Activated naive CD4-positive, alpha-beta T cell treated with Interleukin-2 at 50 U/mL for 16 hours (primary cell): ENCODE data around the gene TCF12.
"Not testable (repeated sequence)": the region's sequence is repeated elsewhere in the genome, so short reads cannot be mapped to it uniquely, and the experiment has no call there.

Experiments
- DNase-seq: peaks from one replicate; pipeline ENCODE4 v3.0.0-alpha.2; 2020

TCF12 gene

DNA sequence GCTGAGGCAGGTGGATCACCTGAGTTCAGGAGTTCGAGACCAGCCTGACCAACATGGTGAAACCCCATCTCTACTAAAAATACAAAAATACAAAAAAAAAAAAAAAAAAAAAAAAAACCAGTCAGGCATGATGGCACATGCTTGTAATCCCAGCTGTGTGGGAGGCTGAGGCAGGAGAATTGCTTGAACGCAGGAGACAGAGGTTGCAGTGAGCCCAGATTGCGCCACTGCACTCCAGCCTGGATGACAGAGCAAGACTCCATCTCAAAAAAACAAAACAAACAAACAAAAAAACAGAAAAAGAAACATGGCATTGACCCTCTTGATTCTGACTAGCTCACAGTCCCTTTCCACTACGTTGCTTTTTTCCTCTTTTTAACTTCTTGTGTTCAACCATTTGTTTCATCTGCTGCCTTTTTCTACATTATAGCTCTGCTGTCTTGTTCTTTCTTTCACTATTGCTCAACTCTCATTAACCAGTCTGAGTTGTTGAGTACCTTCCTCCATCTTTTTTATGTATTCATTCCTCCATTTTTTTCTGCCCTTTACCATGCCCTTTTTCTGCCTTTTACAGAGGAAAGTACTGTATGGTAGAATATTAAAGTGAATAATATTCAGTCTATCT is 179.6 kb downstream of the TCF12 start:
- not testable (repeated sequence) for DNase-seq

- DNase-seq = no peak
Measured at GRCh38 chr15:57098896-57099295, 180.5 kb downstream of the TCF12 start.

- no peak for DNase-seq
Measured at GRCh38 chr15:57100136-57100539, 181.7 kb downstream of the TCF12 start.

DNA sequence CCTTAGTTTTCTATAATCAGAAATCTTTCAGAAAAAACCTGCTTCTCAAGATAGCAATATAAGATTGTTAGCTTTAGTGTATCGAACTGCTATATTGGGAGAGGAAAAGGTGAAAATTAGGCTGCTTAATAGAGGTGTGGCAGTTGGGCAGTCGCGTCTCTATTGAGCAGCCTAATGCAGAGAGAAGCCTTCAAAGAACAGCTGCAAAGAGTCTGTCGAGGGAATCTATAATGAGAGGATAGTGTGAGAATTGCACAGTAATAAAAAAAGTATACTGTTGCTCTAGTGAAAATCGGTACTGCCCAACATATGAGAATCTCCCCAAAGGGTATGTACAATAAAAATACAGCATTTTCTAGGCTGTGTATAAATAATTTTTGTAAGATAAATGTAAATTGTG is 184.4 kb downstream of the TCF12 start:
- no peak for DNase-seq

DNA sequence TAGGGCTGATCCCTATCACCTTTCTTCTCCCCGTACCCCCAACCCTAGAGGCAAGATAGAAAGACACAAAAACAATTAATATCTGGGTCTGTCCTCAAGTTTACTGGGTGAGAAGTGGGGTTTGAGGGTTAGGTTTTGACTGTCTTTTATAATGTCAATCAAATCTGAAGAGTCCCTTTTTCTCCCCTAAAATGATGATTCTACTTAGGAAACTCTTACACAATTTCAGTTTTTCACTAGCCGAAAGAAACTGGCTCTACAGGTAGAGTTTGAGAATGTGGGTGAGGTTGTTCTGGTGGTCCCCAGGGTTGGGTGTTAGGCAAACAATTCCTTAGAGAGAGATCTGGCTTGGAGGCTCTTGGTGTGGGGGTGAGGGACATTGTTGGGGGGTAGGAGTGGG is 189.9 kb downstream of the TCF12 start:
- no peak for DNase-seq

DNA sequence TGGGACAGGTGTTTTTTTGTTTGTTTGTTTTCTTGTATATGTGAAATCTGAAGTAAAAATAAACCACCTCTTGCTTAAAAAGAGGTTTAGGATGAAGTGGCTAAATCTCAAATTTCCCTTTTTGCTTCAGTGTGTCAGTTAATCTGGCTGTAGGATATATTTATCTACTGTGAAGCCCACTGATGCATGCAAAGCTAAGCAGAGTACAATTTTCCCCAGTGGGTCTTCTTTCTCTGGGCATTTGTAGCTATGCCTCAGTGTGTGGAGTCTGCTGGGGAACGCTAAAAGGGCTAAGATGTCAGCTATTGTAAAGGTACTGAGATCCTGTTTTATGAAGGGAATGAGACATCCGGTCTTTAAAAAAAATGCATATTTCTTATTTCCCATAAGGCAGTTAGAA is 190.6 kb downstream of the TCF12 start:
- DNase-seq = no peak

- no peak for DNase-seq
Measured at GRCh38 chr15:57111002-57111401, 192.6 kb downstream of the TCF12 start.

GRCh38 chr15:57112178-57112577 is 193.7 kb downstream of the TCF12 start:
- no peak for DNase-seq

GRCh38 chr15:57114070-57114469 is 195.6 kb downstream of the TCF12 start:
- no peak for DNase-seq

DNA sequence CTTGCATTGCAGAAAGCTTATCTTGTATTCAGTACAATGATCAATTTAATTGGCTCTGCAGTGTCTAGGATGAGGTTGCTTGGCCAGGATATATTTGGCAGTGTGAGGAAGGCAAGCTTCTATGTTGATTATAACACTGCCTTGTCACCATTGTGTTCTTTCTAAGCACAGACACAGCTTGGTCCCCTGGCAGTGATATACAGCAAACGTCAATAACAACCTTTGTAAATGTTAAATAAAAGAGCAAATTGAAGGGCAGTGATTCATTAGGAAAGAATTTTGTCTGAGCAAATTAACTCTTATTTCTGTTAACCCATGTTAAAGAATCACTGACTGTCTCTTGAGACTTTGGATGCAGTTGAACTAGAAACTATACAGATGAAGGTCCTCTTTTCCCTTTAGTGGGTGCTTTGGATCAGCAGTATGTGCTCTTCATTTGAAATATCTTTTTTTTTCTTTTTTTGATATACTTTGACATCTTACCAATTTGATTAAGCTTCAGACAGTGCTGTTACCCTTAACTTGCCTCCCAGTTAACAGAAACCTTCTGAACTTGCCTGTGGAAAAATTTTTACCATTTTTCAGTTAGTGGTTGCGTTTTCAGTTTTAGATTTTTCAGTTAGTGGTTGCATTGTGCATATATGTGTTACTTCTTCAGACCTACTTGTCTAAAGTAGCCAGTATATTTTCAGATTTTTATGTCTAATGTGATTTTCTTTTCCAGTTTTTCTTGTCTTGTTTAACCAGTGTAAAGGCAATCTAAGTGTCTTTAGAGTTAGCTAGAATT is 199.8 kb downstream of the TCF12 start:
- DNase-seq = no peak

GRCh38 chr15:57122080-57122840 is 203.8 kb downstream of the TCF12 start:
- no peak for DNase-seq

DNA sequence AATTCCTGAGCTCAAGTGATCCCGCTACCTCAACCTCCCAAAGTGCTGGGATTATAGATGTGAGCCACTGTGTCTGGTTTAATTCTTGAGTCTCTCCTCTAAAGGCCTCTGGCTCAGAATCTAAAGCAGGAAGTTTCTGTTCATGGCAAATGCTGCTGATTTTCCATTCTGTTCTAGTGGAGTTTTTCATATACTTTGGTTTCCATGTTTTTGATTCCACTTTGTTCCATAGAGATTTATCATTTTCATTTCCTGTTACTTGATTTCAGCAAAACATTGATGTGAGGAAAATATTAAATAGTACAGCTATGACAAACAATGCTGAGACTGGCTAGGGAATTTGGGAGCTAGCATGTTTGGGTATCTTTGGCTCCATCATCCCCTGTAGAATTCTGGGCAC is 205.6 kb downstream of the TCF12 start:
- no peak for DNase-seq

- no peak for DNase-seq
Measured at GRCh38 chr15:57129064-57129463, 210.6 kb downstream of the TCF12 start.

DNA sequence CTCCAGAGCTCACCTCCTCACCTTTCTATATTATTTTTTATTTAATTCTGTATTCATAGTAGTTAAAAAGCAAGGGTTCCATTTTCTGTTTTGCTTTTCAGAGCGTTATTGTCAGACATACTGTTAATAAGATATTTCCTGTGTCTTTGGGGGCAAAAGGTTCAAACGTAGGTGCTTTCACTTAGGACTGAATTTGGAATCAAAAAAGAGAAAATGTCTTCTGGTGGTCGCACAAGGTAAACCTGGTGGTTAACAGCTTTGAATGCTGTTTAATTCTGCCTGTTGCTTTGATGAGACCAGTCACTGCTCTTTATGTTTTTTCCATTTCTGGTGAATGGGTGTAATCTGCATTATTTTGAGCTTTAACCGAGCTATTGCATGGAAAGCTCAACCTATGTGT is 212.5 kb downstream of the TCF12 start:
- DNase-seq = no peak

GRCh38 chr15:57133127-57133968 is 214.9 kb downstream of the TCF12 start:
- no peak for DNase-seq

DNA sequence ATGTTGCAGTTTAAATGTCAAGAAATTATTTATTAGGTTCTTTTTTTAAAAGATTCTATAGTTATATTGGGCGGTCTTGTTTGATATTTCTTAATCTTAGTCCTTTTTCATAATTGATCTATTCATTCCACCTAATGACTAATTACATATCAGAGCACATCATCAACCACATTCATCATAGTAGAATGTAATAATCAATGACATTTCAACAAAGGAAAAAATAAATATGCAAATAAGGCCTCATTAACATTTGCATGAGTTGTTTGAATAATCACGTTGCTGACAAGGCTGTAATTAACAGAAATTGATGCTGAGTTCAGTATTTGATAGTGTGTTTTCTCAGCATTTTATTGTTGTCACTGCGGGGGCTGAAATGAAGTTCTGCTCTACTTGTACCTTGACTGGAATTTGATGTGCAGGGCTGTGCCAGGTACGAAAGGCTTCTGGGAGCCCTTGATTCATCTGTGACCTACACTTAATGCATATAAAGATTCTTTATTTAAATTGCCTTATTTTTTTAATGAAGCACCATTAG is 215.7 kb downstream of the TCF12 start:
- no peak for DNase-seq

- DNase-seq = no peak
Measured at GRCh38 chr15:57134851-57135250, 216.4 kb downstream of the TCF12 start.

- DNase-seq = no peak
Measured at GRCh38 chr15:57135800-57136199, 217.4 kb downstream of the TCF12 start.

DNA sequence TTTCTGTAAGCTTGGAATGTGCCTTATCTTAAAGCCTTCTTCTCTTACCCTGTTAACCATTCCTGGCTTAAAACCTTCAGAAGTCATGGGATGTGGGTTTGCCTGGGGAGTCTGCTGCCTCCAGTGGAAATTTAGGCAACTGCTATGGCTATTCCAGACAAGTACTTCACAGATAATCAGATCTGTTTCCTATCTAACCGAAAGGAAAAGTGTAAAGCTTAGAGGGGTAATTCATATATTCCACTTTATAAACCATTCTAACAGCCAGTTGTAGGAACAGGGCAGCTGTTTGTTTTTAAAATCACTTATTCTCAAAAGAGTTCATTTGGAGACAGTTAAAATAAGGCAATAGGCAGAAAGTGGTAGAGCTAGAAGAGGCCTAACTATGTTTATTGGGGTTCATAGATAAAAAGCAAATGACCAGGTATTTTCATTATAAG is 219.9 kb downstream of the TCF12 start:
- no peak for DNase-seq

DNA sequence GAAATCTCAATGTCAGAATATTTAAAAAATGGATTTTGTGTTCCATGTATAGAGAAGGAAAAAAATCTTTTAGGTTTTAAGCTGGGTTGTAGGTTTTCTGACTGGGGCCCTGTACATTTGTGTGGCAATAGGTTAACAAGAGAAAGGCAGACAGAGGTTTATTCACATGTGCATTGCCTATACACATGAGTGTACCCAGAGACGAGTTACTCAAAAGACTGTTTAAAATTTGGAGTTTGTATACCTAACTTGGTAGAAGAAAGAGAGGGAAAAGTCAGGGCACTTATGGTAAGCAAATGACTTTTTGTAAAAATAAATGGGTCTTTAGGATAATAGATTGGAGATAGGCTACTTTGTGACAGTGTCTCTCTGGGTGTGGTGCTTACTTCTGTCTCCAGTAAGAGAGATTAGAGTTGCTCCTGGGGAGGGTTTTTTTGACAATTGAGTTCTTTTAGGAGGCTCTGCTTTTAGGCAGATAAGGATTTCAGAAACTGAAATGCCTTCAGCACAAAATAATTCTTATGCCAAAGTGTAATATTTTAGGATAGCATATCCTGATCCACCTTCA is 225.2 kb downstream of the TCF12 start:
- DNase-seq = no peak

GRCh38 chr15:57144448-57144847 is 226.0 kb downstream of the TCF12 start:
- DNase-seq = no peak

- DNase-seq = no peak
Measured at GRCh38 chr15:57146506-57147201, 228.2 kb downstream of the TCF12 start.
